HepG2 (cell line): ENCODE data around the gene NOL4L. TPM values are rescaled to one million over a fixed set of nuclear protein-coding genes. Genes with fewer than 3 reads are reported as not detected.

Experiments
- CBX5 ChIP-seq: sonication (generic); formaldehyde crosslinking; IDR thresholded peaks from 2 replicates; pipeline ENCODE4 v1.4.0; 2020; ENCODE audit warnings: missing genetic modification reagents, borderline replicate concordance
- HES4 ChIP-seq: sonication (generic); formaldehyde crosslinking; IDR thresholded peaks from 2 replicates; pipeline ENCODE4 v1.9.0; 2021; ENCODE audit warnings: mild to moderate bottlenecking, missing genetic modification reagents, borderline replicate concordance
- HOXD1 ChIP-seq: sonication (generic); formaldehyde crosslinking; IDR thresholded peaks from 2 replicates; pipeline ENCODE4 v1.5.0; 2020; ENCODE audit warnings: missing genetic modification reagents
- IKZF1 ChIP-seq: fragments of 450-650 bp; IDR thresholded peaks from 2 replicates; pipeline ENCODE4 v1.7.1; 2016
- JARID2 ChIP-seq: sonication (generic); formaldehyde crosslinking; IDR thresholded peaks from 2 replicates; pipeline ENCODE4 v1.8.1; 2023; ENCODE audit warnings: missing genetic modification reagents, inconsistent platforms; ENCODE audit not compliant: insufficient replicate concordance
- KMT2A ChIP-seq: sonication (generic); formaldehyde crosslinking; IDR thresholded peaks from 2 replicates; pipeline ENCODE4 v1.4.0; 2020; ENCODE audit warnings: missing genetic modification reagents
- MAX ChIP-seq: IDR thresholded peaks from 2 replicates; pipeline ENCODE4 v1.6.1; 2012; ENCODE audit warnings: inconsistent platforms
- MEF2D ChIP-seq: sonication (generic); formaldehyde crosslinking; IDR thresholded peaks from 2 replicates; pipeline ENCODE4 v1.5.1; 2020; ENCODE audit warnings: mild to moderate bottlenecking, missing genetic modification reagents
- NAIF1 ChIP-seq: sonication (generic); formaldehyde crosslinking; IDR thresholded peaks from 2 replicates; pipeline ENCODE4 v1.5.0; 2020; ENCODE audit warnings: mild to moderate bottlenecking, missing genetic modification reagents, borderline replicate concordance
- NR2C2 ChIP-seq: sonication (generic); formaldehyde crosslinking; IDR thresholded peaks from 2 replicates; pipeline ENCODE4 v1.4.0; 2020; ENCODE audit warnings: missing genetic modification reagents, mild to moderate bottlenecking, moderate library complexity, borderline replicate concordance
- NR2F1 ChIP-seq, 2 experiments: fragments of 450-650 bp in 1 of 2; formaldehyde crosslinking in 1 of 2; IDR thresholded peaks; 2 replicates each; pipeline versions ENCODE4 v1.5.0 to v1.6.1; 2016 to 2020; ENCODE audit warnings: mild to moderate bottlenecking in 1 of 2, missing compliant biosample characterization in 1 of 2, missing genetic modification reagents in 1 of 2, moderate library complexity in 1 of 2
- PTBP1 ChIP-seq: fragments of 200-400 bp; formaldehyde crosslinking; IDR thresholded peaks from 2 replicates; pipeline ENCODE4 v1.6.1; 2018; ENCODE audit warnings: low read length, low read depth; ENCODE audit not compliant: poor library complexity, severe bottlenecking
- RXRB ChIP-seq: IDR thresholded peaks from 2 replicates; pipeline ENCODE4 v1.6.1; 2016; ENCODE audit warnings: borderline replicate concordance, missing genetic modification reagents, missing compliant biosample characterization
- STAT5B ChIP-seq: sonication (generic); formaldehyde crosslinking; IDR thresholded peaks from 2 replicates; pipeline ENCODE4 v1.4.0; 2020; ENCODE audit warnings: missing genetic modification reagents
- THYN1 ChIP-seq: sonication (generic); formaldehyde crosslinking; IDR thresholded peaks from 2 replicates; pipeline ENCODE4 v1.8.1; 2023; ENCODE audit warnings: low read depth, mild to moderate bottlenecking, moderate library complexity, missing genetic modification reagents, borderline replicate concordance
- TP53 ChIP-seq: sonication (generic); formaldehyde crosslinking; conservative IDR thresholded peaks from 2 replicates; pipeline ENCODE4 v1.4.0; 2020; ENCODE audit warnings: missing genetic modification reagents
- ZFAT ChIP-seq: sonication (generic); formaldehyde crosslinking; conservative IDR thresholded peaks from 2 replicates; pipeline ENCODE4 v1.8.1; 2023; ENCODE audit warnings: missing genetic modification reagents, inconsistent platforms
- ZMYM3 ChIP-seq: sonication (generic); formaldehyde crosslinking; IDR thresholded peaks from 2 replicates; pipeline ENCODE4 v1.5.1; 2020; ENCODE audit warnings: mild to moderate bottlenecking, missing genetic modification reagents
- ZNF24 ChIP-seq: fragments of 450-650 bp; IDR thresholded peaks from 2 replicates; pipeline ENCODE4 v1.6.1; 2017; ENCODE audit warnings: antibody characterized with exemption, mild to moderate bottlenecking
- ZNF337 ChIP-seq: sonication (generic); formaldehyde crosslinking; IDR thresholded peaks from 2 replicates; pipeline ENCODE4 v1.5.1; 2020; ENCODE audit warnings: missing genetic modification reagents, low read depth, mild to moderate bottlenecking, borderline replicate concordance
- ZNF383 ChIP-seq: sonication (generic); formaldehyde crosslinking; IDR thresholded peaks from 2 replicates; pipeline ENCODE4 v1.4.0; 2020; ENCODE audit warnings: missing genetic modification reagents, mild to moderate bottlenecking, borderline replicate concordance
- ZNF496 ChIP-seq: sonication (generic); formaldehyde crosslinking; IDR thresholded peaks from 2 replicates; pipeline ENCODE4 v1.8.1; 2023; ENCODE audit warnings: mild to moderate bottlenecking, moderate library complexity, missing genetic modification reagents; ENCODE audit not compliant: insufficient replicate concordance
- ZNF7 ChIP-seq: IDR thresholded peaks from 2 replicates; pipeline ENCODE4 v1.6.1; 2016; ENCODE audit warnings: missing biosample characterization, missing genetic modification reagents
- ZNF800 ChIP-seq: sonication (generic); formaldehyde crosslinking; IDR thresholded peaks from 2 replicates; pipeline ENCODE4 v1.4.0; 2020; ENCODE audit warnings: missing genetic modification reagents
- polyA plus RNA-seq, 8 experiments: library from polyadenylated mRNA; depleted of rRNA in 3 of 8; stranded (reverse) in 7 of 8; unstranded in 1 of 8; fragments of >200 nt; fragmentation: Illumina TruSeq in 4 of 8; extraction: Trizol in 4 of 8; gene quantifications; 2 replicates each; pipeline versions ENCODE4 v1.2.1 to v1.2.3, GENCODE V29; 2011 to 2016; ENCODE audit warnings: low read depth in 4 of 8, missing spikeins in 1 of 8, mixed read lengths in 1 of 8; ENCODE audit not compliant: insufficient read depth in 1 of 8
- total RNA-seq, 5 experiments: library from RNA; depleted of rRNA; stranded (reverse); fragments of >200 nt; fragmentation: Illumina TruSeq; extraction: Trizol; gene quantifications; 2 replicates each; pipeline ENCODE4 v1.2.3, GENCODE V29; 2016; ENCODE audit warnings: low read depth in 1 of 5
- TF ChIP-seq, protein P1 (sequence below): sonication (generic); formaldehyde crosslinking; conservative IDR thresholded peaks from 2 replicates; pipeline ENCODE4 v1.4.0; 2020; ENCODE audit warnings: missing genetic modification reagents
- TF ChIP-seq, protein P2 (sequence below): sonication (generic); formaldehyde crosslinking; conservative IDR thresholded peaks from 2 replicates; pipeline ENCODE4 v1.8.0; 2022; ENCODE audit warnings: mild to moderate bottlenecking, moderate library complexity, missing genetic modification reagents

Gene NOL4L
- total and polyA plus RNA-seq, 2 of the 13 experiments (the other 11 are each of a cell fraction or from before 2014, with no cell fraction given): 16.6 to 35.4 TPM

DNA sequence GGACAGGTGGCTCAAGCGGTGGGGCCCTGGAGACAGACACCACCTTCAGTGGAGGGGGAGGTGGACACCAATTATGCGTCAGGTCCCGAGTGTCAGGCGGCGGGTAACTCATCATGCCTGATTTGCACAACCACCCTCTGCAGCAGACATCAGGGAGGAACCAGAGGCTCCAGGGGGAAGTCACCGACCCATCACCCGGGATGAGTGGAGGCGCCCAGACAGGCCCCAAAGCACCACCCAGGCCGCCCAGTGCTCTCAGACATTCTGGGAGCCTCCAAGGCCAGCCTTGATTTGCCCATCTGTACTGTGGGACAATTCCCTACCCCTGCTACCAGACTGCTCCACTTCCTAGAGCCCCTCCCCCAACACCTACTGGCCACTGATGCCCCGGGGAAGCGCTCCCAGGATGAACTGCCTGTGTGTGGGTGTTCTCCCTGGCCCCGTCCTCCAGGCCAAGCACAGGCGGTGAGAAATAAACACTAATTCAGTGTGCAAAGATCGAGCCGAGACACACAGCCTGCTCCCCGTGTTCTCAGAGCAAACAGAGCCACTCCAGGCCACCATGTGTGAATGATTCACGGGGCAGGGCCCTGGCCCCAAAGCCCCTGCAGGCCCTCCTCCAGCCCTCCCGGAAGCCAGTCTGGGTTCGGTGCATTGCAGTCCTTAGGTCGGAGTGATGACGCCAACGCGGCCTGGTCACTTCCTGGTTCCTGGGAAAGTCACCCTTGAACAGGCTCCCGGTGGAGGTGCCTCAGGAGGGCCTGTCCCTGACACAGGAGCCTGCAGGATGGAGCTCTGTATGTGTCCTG, 119.8 kb downstream of the NOL4L start (continued):
- TF ChIP-seq ZFAT (CRISPR knock-in tag) (no peak), MEF2D (CRISPR knock-in tag) (peak; percentile 98), ZMYM3 (CRISPR knock-in tag) (peak; percentile 96), MAX (peak; percentile 94), HES4 (peak; percentile 41), ZNF337 (no peak), PTBP1 (peak; percentile 89), STAT5B (0 out of 2 replicates have a peak, but pooled peaks have one; percentile 13), HOXD1 (CRISPR knock-in tag) (no peak), ZNF24 (no peak), THYN1 (CRISPR knock-in tag) (no peak), JARID2 (CRISPR knock-in tag) (no peak), ZNF383 (CRISPR knock-in tag) (no peak; the same call in 1 of the 2 replicates), CBX5 (CRISPR knock-in tag) (peak; percentile 56; the same call in 1 of the 2 replicates), ZNF496 (CRISPR knock-in tag) (no peak), NR2C2 (CRISPR knock-in tag) (peak; percentile 89), KMT2A (CRISPR knock-in tag) (peak; percentile 79), IKZF1 (no peak), ZNF7 (CRISPR knock-in tag) (no peak), ZNF800 (CRISPR knock-in tag) (no peak; the same call in 1 of the 2 replicates), NR2F1 (CRISPR knock-in tag; IDR thresholded peaks at IDR 0.05) (peak in 1 of 2 experiments; percentile 80), TP53 (CRISPR knock-in tag) (no peak), NAIF1 (no peak), RXRB (peak; percentile 94)
- TF ChIP-seq, protein P1, sequence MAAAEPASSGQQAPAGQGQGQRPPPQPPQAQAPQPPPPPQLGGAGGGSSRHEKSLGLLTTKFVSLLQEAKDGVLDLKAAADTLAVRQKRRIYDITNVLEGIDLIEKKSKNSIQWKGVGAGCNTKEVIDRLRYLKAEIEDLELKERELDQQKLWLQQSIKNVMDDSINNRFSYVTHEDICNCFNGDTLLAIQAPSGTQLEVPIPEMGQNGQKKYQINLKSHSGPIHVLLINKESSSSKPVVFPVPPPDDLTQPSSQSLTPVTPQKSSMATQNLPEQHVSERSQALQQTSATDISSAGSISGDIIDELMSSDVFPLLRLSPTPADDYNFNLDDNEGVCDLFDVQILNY (CRISPR knock-in tag): no peak
- TF ChIP-seq, protein P2, sequence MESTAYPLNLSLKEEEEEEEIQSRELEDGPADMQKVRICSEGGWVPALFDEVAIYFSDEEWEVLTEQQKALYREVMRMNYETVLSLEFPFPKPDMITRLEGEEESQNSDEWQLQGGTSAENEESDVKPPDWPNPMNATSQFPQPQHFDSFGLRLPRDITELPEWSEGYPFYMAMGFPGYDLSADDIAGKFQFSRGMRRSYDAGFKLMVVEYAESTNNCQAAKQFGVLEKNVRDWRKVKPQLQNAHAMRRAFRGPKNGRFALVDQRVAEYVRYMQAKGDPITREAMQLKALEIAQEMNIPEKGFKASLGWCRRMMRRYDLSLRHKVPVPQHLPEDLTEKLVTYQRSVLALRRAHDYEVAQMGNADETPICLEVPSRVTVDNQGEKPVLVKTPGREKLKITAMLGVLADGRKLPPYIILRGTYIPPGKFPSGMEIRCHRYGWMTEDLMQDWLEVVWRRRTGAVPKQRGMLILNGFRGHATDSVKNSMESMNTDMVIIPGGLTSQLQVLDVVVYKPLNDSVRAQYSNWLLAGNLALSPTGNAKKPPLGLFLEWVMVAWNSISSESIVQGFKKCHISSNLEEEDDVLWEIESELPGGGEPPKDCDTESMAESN (CRISPR knock-in tag): peak; percentile 66; the same call in 1 of the 2 replicates
